Suppressor macrophage (primary cell): ENCODE results near the gene SDCCAG8.

Source experiments
- DNase-seq, 4 experiments: peaks; one replicate each; pipeline ENCODE4 v3.0.0-alpha.2; 2020 to 2022

Gene SDCCAG8

DNA sequence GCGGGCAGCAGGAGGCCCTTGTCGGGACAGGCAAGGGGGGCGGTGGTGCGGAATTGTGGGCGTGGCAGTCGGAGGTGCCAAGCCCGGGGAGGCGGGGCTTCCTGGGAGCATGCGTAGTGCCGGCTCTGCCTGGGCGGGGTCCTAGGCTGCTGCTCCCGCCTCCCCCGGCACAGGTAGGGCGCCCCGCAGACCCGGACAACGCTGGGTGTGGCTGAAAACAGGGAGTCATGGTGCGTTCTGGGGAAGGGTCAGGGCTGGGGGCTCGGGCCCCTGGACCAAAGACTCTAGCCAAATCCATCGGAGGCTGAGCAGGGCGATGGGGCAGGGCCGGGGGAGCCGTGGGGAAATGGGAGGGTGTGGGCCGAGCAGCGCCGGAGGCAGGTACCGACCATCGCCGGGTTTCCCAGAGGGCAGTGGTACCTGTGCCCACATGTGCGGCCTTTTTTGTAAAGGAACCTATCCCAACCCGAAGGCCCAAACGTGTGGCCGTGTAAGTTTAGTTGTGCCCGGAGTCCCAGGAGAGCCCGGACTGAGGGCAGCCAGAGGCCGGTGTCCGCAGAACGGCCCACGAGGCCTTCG lies 231.9 kb downstream of the SDCCAG8 start:
- no peak for DNase-seq

GRCh38 chr1:243488459-243489157 lies 232.8 kb downstream of the SDCCAG8 start:
- DNase-seq = no peak

GRCh38 chr1:243489158-243489527 lies 233.3 kb downstream of the SDCCAG8 start:
- no peak for DNase-seq

DNA sequence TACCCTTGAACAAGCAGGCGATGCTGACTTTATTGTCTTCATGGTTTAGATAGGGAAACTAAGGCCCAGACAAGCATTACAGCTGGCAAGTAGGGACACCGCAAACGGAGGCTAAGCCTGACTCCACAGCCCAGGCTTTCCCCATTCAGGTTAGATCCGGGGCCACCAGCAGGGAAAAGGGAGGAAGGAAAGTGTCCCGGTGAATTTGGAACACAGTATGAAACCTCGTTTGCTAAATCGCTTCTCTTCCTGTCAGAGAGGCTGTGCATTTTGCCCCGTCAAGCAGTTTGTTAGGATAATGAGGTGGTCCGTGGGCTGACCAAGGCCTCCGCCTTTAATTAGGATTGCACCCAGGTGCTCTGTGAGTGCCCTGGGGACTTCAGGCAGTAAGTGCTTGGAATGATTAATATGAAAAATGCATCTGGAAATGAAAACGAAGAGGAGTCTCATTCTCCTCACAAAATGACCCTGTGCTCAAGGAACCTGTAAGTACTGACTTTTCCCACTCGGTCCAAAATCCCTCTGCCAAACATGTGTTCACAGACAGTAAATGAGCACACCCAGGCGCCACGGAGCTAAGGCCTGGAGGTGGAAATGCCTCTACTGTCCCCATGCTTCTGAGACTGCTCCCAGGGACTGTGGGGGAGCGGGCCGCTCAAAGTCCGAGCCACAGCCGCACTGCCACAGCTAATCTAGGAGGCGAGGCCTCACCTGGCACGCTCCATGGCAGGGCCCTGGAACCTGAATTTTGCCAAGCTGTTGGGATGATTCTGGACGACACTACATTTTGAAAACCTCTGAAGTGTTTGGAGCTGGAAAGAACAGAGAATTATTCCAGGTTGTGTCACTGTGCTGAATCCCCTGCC lies 234.1 kb downstream of the SDCCAG8 start:
- DNase-seq = no peak

DNA sequence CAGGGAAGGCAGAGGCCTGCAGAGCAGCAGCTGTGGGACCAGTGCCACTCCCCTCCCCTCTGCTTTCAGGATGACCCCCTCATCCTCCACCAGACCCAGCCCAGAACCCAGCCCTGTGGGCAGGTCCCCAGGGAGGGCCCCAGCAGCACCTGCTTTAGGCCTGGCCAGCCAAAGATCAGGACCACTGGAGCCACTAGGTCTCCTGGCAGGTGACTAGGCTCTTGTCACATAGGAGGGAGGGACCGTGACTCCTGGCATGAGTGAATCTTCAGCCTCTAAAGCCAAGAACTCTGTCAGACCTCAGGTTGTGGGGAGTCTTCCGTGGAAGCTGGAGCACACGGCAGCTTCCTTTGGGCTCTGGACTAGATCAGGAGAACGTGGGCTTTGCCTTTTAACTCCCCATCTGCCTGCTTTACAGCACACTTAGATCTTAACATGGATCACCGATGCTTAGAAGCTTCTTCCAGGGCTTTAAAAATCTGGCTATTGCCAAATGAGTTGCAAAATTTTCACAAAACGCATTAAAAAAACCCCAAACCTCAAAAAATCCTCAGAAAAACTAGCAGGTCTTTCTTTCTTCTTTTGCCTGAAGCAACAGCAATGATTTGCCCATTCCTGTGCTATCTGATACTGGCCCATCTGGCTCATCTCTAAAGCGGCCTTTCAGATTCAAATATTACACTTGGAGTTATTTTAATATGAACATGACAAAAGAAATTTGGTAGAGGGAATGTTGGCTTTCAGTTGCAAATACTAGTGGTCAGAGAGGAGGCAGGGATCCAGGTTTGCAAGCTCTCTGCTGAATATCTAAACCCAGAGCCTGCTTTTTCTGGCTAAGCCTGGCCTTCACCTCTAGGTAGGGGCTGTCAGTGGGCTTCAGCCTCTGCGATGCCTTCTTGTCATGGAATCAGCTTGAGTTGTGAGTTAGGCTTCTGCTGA lies 235.2 kb downstream of the SDCCAG8 start:
- no peak for DNase-seq

- no peak for DNase-seq
Measured at GRCh38 chr1:243493156-243494129, 237.6 kb downstream of the SDCCAG8 start.

DNA sequence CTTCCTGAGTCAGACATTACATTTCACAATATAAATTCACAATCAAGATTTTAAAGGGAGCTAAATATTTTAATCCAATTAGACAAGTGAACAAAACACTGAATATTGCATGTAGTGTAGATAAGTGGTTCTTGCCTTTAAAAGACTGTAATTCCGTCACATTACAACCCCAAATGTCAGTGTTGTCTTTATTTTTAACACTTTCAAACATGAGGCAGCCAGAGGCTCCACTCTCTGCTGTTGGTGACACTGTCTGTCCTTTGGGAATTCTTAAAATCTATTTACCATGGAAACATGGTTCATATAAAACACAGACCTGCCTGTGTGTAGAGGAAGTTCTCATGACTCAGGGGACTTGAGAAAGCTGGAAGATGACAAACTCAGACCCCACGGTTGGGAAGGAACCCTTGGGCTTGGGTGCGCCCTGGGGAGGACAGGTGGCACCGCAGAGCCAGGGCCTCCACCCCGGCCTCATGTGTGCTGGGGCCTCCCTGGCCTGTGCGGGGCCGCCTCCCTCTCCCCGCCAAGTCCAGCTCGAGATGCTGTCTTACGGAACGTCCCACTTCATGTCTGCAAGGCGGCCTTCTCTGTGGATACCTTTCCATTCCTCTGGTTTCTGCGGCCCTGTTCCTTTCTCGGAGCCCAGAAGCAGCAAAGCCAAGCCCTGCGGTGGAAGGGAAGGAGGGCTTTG lies 239.0 kb downstream of the SDCCAG8 start:
- DNase-seq = no peak

GRCh38 chr1:243495442-243496186 lies 239.8 kb downstream of the SDCCAG8 start:
- peak; percentile 65 to 87 (median 78) for DNase-seq

- peak in 1 of 4 experiments; percentile 71 for DNase-seq
Measured at GRCh38 chr1:243496187-243496646, 240.4 kb downstream of the SDCCAG8 start.

- DNase-seq = no peak
Measured at GRCh38 chr1:243496806-243497205, 241.0 kb downstream of the SDCCAG8 start.

DNA sequence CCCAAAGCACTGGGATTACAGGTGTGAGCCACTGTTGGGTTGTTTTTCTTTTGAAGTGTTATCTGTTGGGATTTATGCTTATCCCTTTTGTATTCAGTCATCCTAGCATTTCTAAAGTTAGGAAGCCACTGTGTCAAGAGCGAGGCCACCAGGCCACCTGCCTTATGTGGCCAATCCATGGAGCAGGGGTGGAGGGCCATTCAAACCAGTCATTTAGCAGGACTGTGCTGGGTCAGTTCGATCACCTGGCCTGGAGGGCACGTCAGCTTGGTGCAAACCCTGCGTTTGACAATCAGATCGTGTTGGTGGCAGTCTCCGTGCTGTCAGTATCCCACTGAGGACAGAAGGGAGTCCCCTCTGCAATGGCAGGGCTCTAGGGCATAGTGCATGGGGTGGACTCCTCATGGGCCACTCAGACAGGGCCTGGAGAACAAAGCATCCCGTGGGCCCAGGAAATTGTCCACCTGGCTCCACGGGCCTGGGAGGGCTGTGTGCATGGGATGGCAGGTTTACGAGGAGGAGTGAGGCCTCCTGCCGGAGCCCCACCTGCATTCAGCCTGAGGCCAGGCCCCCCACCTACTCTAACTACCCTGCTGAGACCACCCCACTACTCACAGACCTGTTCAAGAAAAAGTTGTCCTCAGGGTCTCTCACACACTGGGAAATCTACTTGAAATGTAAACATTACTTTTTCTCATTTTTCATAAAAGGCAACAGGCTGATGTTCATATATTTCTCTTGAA lies 242.3 kb downstream of the SDCCAG8 start:
- DNase-seq = no peak

- no peak for DNase-seq
Measured at GRCh38 chr1:243499248-243499647, 243.4 kb downstream of the SDCCAG8 start.

GRCh38 chr1:243499711-243500110 lies 243.9 kb downstream of the SDCCAG8 start:
- DNase-seq = no peak

- DNase-seq = no peak
Measured at GRCh38 chr1:243500512-243500911, 244.7 kb downstream of the SDCCAG8 start.

- no peak for DNase-seq
Measured at GRCh38 chr1:243501002-243501401, 245.2 kb downstream of the SDCCAG8 start.

GRCh38 chr1:243503155-243503554 lies 247.3 kb downstream of the SDCCAG8 start:
- no peak for DNase-seq

GRCh38 chr1:243505986-243506689 lies 250.3 kb downstream of the SDCCAG8 start:
- peak in 3 of 4 experiments; percentile 14 to 33 (median 28) for DNase-seq

GRCh38 chr1:243507001-243507671 lies 251.3 kb downstream of the SDCCAG8 start:
- peak; percentile 69 to 79 (median 75) for DNase-seq
